ENCODE measurements around the gene FGFR3. TPM values are rescaled to one million over a fixed set of nuclear protein-coding genes. Genes with fewer than 3 reads are reported as not detected.
A peak's percentile ranks its signal among the peaks of the same experiment; 100 is the strongest.

The FGFR3 gene
- total and polyA plus RNA-seq, 5 experiments from 2014 or later = 0.19 TPM; not detected in 4

DNA sequence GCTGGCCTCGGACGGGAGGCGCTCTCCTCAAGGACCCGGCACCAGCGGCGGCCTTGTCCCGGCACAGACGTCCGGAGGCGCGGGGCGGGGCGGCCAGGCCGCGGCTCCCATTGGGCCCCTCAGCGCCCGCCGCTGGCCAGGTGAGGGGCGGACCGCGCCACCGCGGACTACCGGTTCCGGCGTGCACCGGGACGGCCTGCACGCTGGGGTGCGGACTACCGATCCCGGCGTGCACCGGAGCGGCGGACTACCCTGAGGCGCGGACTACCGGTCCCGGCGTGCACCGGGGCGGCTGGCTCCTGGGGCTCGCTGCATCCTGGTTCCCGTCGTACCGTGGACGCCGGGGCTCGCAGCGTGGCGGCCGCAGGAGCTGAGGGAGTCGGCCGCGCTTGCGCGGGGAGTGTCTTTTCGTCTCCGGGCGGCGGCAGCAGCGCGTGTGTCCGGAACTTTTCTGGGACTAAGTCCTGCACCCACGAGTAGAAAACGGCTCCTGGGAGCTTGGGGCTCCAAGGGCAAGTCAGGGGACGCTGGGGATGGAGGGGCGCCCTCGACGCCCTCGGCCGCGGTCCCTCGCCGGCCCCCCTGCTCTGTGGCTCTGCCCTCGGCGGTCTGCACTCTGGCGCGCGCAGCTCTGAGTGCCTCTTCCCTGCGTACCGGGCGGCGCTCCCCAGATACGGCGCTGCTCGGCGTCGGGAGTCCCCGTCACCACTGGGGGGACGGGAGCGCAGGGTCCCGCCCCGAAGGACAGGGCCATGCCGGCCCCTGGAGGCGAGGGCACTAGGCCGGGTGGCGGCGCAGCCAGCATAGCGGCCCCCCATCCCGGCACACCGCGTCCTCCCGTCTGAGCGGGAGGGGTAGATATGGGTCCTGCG lies 63.2 kb downstream of the FGFR3 start, which contains the start of gene LETM1:
Gene LETM1, minus strand, starts transcription at position 86 of the 872 bp plus-strand sequence. CDS start 206 bp downstream, outside the sequence.
- POLR2A ChIA-PET = interaction anchor here (0.6 to 3.6 kb wide), 8 partner anchors 8 to 168 kb away, joined by 3 to 57 read pairs (median 6); partner anchors contain the start of gene NSD2
- Mint-ChIP-seq H3K27me3 (no peaks in the 10 kb centered on the region), H3K4me1 (peaks cover 21 to 48% (median 41%) of the 10 kb centered on the region in 4 donors), H3K4me3 (peak within 1 kb of the TSS; percentile 72 to 88 (median 82)), H3K9me3 (no peaks in the 10 kb centered on the region), H3K27ac (peak within 1 kb of the TSS; percentile 37 to 91 (median 71)), H3K36me3 (peaks cover 0 to 5% (median 0%) of the 10 kb centered on the region in 3 donors)
- ATAC-seq (peak; percentile 93 to 98), DNase-seq (peak; percentile 82 to 94 (median 86))

DNA sequence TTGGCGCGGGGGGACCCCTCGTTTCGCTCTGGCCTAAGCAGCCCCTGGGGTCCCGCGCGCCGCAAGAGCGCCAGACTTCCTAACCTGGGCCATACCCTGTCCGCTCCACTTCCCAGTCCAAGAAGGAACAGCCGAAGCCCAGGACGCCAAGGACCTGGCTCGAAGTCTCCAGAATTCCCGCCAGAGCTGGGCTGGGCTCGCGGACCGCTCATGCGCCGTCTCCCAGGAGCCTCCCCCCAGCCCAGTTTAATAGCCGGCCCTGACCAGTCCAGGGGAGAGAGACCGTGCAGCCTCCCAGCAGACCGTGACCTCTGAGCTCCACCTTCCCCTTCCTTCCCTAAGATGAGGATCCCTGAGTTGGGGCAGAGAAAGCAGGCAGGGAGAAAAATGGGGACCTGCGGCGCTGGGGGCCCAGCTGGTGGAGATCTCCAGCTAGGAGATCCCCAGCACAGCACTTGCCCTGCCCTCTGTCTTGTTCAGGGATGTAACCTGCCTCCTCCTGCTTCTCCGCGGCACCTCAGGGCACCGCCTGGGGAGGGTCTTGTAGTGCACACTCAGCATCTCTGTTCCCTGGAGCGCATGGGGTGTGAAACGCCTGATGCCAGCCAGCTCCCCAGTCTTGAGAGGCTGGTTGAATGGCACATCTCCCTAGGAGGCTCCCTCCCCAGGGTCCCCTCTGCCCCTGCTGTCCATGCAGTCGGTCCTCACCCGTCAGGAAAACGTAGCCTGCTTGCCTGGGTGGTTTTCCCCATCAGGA lies 64.0 kb downstream of the FGFR3 start:
- peaks cover 0 to 5% (median 0%) of the 10 kb centered on the region in 3 donors for H3K36me3 Mint-ChIP-seq
- peak overlapping the region; percentile 71 to 88 (median 78) for H3K4me3 Mint-ChIP-seq
- ATAC-seq (no peak), DNase-seq (no peak)
- no peaks in the 10 kb centered on the region for H3K27me3 Mint-ChIP-seq
- no peaks in the 10 kb centered on the region for H3K9me3 Mint-ChIP-seq
- peaks cover 15 to 48% (median 41%) of the 10 kb centered on the region in 4 donors for H3K4me1 Mint-ChIP-seq
- POLR2A ChIA-PET = interaction anchor here (0.6 to 3.6 kb wide), 5 partner anchors 11 to 169 kb away, joined by 4 to 57 read pairs (median 8); partner anchors contain the start of gene NSD2
- H3K27ac Mint-ChIP-seq = peak overlapping the region in 9 of 10 donors; percentile 24 to 90 (median 45)

DNA sequence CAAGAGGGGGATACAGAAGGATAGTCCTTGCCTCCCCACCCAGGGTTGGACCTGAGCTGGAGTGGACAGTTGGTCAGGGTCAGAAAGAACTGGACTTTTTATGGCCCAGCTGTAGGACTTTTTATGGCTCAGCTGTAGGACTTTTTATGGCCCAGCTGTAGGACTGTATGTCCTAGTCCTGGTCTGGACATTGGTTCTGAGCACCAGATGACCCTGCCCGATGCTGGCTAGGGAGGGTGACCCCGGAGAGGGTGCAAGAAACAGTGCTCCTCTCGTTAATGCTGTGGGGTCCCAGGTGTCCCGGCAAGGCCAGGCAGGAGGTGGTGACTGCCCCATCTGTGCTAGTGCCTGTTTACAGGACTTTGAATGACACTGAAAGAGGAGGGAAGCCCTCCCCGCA lies 64.8 kb downstream of the FGFR3 start:
- H3K27me3 Mint-ChIP-seq = no peaks in the 10 kb centered on the region
- H3K36me3 Mint-ChIP-seq = peaks cover 0 to 3% (median 0%) of the 10 kb centered on the region in 3 donors
- POLR2A ChIA-PET = interaction anchor here (0.7 to 3.6 kb wide), 3 partner anchors 12 to 146 kb away, joined by 4 to 57 read pairs (median 5); partner anchors contain the start of genes NSD2 and SLBP
- H3K4me1 Mint-ChIP-seq = peaks cover 16 to 44% (median 40%) of the 10 kb centered on the region in 4 donors
- ATAC-seq (no peak), DNase-seq (no peak)
- H3K9me3 Mint-ChIP-seq = no peaks in the 10 kb centered on the region
- H3K4me3 Mint-ChIP-seq = peak overlapping the region in 1 of 10 donors; percentile 76
- H3K27ac Mint-ChIP-seq = peak overlapping the region in 2 of 10 donors; percentile 52 to 80

Other genes starting within 250 kb of the FGFR3 start
- 1 to 10 TPM; 1.1 to 1.3 TPM for gene FAM53A, start 109.0 kb upstream of the FGFR3 start, total RNA-seq
- gene FAM53A, start 109.0 kb upstream of the FGFR3 start, polyA plus RNA-seq = 1 to 10 TPM in 2 of 3 donors, under 1 TPM in 1; 0.64 to 1.7 (median 1.2) TPM
- gene SLBP, start 81.0 kb upstream of the FGFR3 start, total RNA-seq = 10 to 100 TPM; 32.5 to 33.9 TPM
- gene SLBP, start 81.0 kb upstream of the FGFR3 start, polyA plus RNA-seq = 10 to 100 TPM; 42.6 to 49.3 (median 46.6) TPM
- 10 to 100 TPM; 34.0 to 35.2 TPM for gene TMEM129, start 72.0 kb upstream of the FGFR3 start, total RNA-seq
- gene TMEM129, start 72.0 kb upstream of the FGFR3 start, polyA plus RNA-seq = 10 to 100 TPM; 26.9 to 41.7 (median 28.4) TPM
- 100 to 1,000 TPM; 145 to 150 TPM for gene TACC3, start 71.8 kb upstream of the FGFR3 start, total RNA-seq
- gene TACC3, start 71.8 kb upstream of the FGFR3 start, polyA plus RNA-seq = 10 to 100 TPM; 38.7 to 91.6 (median 61.2) TPM
- gene LETM1, start 62.9 kb downstream of the FGFR3 start, total RNA-seq = 10 to 100 TPM; 39.5 to 41.9 TPM
- 10 to 100 TPM; 10.8 to 12.9 (median 11.1) TPM for gene LETM1, start 62.9 kb downstream of the FGFR3 start, polyA plus RNA-seq
- 10 to 100 TPM; 33.3 to 37.4 TPM for gene NSD2, start 78.1 kb downstream of the FGFR3 start, total RNA-seq
- 1 to 10 TPM; 3.8 to 5.4 (median 3.9) TPM for gene NSD2, start 78.1 kb downstream of the FGFR3 start, polyA plus RNA-seq
- 10 to 100 TPM; 46.1 to 47.9 TPM for gene NELFA, start 215.7 kb downstream of the FGFR3 start, total RNA-seq
- gene NELFA, start 215.7 kb downstream of the FGFR3 start, polyA plus RNA-seq = 10 to 100 TPM; 20.1 to 37.8 (median 27.7) TPM

All from naive thymus-derived CD8-positive, alpha-beta T cell (primary cell).